ENCODE data around the gene ECHDC3. TPM values are rescaled to one million over a fixed set of nuclear protein-coding genes. Genes with fewer than 3 reads are reported as not detected.

ECHDC3 gene
- total RNA-seq, 4 donors from 2014 or later: 137 to 711 (median 391) TPM

- no peak for TF ChIP-seq CTCF (IDR thresholded peaks at IDR 0.05; ENCODE audit: low read depth)
Observed at GRCh38 chr10:11757454-11757820, 15.3 kb downstream of the ECHDC3 start.

- no peak for TF ChIP-seq CTCF (IDR thresholded peaks at IDR 0.05; ENCODE audit: low read depth)
Observed at GRCh38 chr10:11757821-11758463, 15.8 kb downstream of the ECHDC3 start.

- no peak for TF ChIP-seq CTCF (IDR thresholded peaks at IDR 0.05; ENCODE audit: low read depth)
Observed at GRCh38 chr10:11758527-11759236, 16.5 kb downstream of the ECHDC3 start.

GRCh38 chr10:11759347-11759746 lies 17.2 kb downstream of the ECHDC3 start:
- no peak for TF ChIP-seq CTCF (IDR thresholded peaks at IDR 0.05; ENCODE audit: low read depth)

- TF ChIP-seq CTCF (IDR thresholded peaks at IDR 0.05; ENCODE audit: low read depth): no peak
Observed at GRCh38 chr10:11760151-11760550, 18.0 kb downstream of the ECHDC3 start.

- no peak for TF ChIP-seq CTCF (IDR thresholded peaks at IDR 0.05; ENCODE audit: low read depth)
Observed at GRCh38 chr10:11760861-11761260, 18.7 kb downstream of the ECHDC3 start.

GRCh38 chr10:11761431-11761830 lies 19.2 kb downstream of the ECHDC3 start:
- TF ChIP-seq CTCF (IDR thresholded peaks at IDR 0.05; ENCODE audit: low read depth): no peak
